IPS-NIHi11 (cell line): ENCODE results near the gene ACTN2.
A peak's percentile ranks its signal among the peaks of the same experiment; 100 is the strongest.

Experiments used
- DNase-seq: peaks from one replicate; pipeline ENCODE4 v3.0.0; 2012; ENCODE audit warnings: mixed read lengths, low spot score

The ACTN2 gene

DNA sequence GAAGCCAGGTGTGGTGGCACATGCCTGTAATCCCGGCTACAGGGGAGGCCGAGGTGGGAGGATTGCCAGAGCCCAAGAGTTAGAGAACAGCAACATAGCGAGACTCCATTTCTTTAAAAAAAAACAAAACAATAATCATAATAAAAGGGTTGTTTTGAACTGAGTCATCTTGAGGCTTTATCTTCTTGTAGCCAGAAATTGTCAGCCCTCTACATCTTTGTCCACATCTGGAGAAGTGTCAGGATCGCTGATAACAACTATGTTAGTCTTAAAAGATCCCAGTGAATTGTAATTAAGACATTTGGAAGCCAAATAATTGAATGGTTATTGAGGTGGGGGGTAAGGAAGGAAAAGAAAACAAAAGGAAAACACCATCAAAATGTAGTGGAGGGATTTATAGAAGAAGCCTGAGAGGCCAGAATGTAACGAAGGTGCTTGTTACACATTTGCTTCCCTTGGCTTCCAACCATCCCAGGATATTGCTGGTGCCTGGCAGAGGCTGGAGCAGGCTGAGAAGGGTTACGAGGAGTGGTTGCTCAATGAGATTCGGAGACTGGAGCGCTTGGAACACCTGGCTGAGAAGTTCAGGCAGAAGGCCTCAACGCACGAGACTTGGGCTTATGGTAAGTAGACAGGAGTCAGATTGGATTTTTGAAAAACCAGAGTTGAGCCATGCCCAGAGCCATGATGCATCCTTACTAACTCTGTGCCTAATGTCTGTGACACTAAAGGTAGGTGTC is 56.3 kb downstream of the ACTN2 start:
- DNase-seq, result no peak

- DNase-seq, result no peak
Observed at GRCh38 chr1:236744533-236744932, 58.2 kb downstream of the ACTN2 start.

GRCh38 chr1:236746785-236747184 is 60.5 kb downstream of the ACTN2 start:
- no peak for DNase-seq

DNA sequence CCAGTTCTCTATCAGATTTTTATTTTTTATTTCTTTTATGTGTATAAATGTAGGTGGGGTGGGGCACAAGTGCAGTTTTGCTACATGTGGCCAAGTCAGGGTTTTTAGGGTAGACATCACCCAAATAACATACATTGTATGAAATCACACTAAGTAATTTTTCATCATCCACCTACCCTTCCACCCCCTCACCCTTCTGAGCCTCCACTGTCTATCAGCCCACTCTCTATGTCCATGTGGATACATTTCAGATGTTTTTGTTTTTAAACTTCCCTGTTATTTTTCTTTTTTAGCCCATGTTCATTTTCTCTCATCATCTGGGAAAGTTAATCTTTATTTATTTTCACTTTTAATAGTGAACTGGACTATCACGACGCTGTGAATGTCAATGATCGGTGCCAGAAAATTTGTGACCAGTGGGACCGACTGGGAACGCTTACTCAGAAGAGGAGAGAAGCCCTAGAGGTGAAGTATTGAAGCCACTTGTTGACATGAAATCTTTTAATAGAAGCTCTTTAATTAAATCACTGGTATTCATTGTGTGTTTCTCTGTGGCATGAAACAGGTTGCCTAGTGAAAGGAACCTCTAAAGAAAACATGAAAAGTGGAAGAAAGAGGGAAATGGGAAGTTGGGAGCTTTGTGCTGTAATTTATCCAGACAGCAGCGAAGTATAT is 61.1 kb downstream of the ACTN2 start:
- no peak for DNase-seq

DNA sequence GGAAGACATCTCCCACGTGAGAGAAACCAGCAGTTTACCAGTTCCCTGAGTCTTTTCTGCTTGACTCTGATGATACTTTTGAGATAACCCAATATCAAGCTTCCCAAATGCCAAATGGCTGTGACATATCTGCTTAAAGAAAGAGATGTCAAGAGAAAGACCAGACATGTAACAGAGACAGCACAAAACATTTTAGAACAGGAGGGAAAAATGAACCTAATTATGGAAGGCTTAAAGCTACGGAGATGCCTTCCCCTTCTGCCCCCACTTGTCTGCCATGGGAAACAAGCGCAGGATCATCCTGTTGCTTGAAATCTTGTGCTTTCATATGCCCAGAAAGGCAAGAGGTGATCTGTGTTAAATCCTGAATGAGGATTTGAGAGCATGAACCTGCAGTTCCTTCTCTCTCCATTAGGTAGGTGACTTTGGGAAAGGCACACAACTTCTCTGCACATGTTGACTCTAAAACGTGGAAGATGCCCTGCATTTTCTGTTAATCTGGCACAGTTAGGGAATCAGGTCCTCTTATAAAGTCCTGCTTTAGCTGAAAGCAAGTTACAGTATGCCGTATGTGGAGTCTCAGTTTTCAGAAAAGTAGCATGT is 62.1 kb downstream of the ACTN2 start:
- DNase-seq, result no peak

GRCh38 chr1:236750928-236751327 is 64.6 kb downstream of the ACTN2 start:
- DNase-seq, result no peak

GRCh38 chr1:236751385-236751784 is 65.1 kb downstream of the ACTN2 start:
- DNase-seq, result no peak

- DNase-seq, result no peak
Observed at GRCh38 chr1:236751935-236752334, 65.6 kb downstream of the ACTN2 start.

DNA sequence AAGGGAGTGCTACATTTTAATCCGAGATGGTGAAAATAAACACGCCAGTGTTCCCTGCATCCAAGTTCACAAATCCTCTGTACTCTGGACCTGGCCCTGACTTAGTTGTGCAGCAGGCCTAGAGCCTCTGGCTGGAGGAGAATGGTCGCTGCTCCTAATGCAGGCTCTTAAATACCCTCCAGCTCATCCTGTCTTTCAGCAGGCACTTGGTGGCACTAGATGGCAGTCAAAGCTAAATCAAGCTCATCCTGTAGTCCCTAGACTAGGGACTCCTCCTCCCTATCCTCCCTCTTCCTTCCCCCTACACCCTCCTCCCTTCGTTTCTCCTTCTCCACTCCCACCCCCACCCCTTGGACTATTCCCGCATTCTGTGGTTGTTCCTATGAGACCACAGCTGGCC is 67.2 kb downstream of the ACTN2 start:
- DNase-seq, result peak; percentile 49

- no peak for DNase-seq
Observed at GRCh38 chr1:236753964-236754363, 67.7 kb downstream of the ACTN2 start.

- no peak for DNase-seq
Observed at GRCh38 chr1:236754525-236755210, 68.4 kb downstream of the ACTN2 start.

GRCh38 chr1:236757640-236758039 is 71.3 kb downstream of the ACTN2 start:
- no peak for DNase-seq

DNA sequence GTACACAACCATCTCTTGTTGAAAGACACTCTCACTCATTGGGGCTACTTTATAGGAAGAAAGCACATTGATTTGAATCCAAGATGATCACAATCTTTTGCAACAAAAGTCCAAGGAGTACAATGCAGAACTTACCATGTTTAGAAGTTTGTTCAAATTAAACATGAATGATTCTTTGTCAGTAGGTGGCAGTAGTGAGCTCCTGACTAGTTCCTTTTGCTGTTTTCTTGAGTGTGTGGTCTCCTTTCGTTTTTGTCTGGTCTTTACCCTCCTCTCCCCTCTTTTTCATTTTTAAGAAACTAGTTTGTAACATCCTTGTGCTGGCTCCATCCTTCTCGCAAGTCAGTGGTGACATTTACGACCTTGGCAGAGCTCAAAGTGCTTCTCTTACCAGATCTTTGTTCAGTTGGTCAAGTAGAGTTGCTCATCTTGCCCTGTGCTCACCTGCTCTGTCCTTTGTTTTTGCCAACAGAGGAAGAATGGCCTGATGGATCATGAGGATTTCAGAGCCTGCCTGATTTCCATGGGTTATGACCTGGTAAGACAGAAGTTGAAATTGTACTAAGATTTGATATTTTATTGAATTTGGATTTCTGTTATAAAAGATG is 73.1 kb downstream of the ACTN2 start:
- DNase-seq, result peak; percentile 57

DNA sequence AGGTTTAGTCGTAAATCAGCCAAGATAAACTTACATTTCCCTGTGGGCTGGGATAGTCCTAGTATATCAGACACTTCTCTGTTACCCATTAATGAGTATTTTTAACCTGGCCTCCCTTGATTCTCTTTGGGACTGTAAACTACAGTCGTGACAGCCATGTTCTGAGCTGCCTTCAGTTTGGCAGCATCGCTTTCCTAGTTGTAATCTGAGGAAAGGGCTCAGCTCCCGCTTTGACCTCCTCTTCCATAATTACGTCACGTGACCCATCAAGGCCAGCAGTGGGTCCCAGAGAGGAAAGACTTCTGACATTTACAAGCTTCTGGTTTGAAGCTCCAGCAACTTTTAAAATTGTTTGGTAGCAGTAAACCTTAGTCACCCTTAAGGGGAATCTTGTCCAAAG is 74.2 kb downstream of the ACTN2 start:
- DNase-seq, result no peak

- no peak for DNase-seq
Observed at GRCh38 chr1:236760986-236761385, 74.7 kb downstream of the ACTN2 start.

- DNase-seq, result no peak
Observed at GRCh38 chr1:236761397-236762132, 75.3 kb downstream of the ACTN2 start.

- DNase-seq, result no peak
Observed at GRCh38 chr1:236762410-236762809, 76.1 kb downstream of the ACTN2 start.

- no peak for DNase-seq
Observed at GRCh38 chr1:236765831-236766230, 79.5 kb downstream of the ACTN2 start.

- DNase-seq, result no peak
Observed at GRCh38 chr1:236766506-236766905, 80.2 kb downstream of the ACTN2 start.

DNA sequence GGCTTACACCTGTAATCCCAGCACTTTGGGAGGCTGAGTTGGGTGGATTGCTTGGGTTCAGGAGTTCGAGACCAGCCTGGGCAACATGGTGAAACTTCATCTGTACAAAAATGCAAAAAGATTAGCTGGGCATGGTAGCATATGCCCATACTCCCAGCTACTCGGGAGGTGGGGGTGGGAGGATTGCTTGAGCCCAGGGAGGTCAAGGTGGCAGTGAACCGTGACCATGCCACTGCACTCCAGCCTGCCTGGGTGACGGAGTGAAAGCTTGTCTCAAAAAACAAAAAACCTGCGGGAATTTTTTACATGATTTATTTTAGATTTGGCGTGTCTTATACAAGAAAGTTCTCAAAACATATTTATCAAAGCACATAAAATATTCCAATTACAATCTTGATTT is 81.0 kb downstream of the ACTN2 start:
- DNase-seq, result no peak

GRCh38 chr1:236768601-236769000 is 82.3 kb downstream of the ACTN2 start:
- DNase-seq, result no peak

DNA sequence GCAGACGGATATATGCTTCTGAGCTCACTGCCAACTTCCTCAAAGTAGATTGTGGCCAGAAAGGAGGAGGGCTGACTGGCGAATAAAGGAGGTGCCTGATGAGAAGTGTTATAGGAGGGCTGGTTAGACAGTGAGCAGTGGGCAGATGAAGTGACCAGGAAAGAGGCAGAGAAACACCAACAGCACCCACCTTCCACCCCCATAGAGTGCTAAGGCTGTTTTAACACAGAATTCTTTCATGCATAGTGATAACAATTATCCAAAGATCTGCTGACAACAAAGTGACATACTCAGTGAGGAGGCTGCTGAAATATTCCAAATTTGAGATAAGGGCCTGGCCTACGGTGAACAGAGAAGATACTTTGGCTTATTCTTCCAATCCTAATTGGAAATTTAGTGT is 87.6 kb downstream of the ACTN2 start:
- DNase-seq, result no peak
